ENCODE results near the gene B3GNT5. TPM values are rescaled to one million over a fixed set of nuclear protein-coding genes. Genes with fewer than 3 reads are reported as not detected.

B3GNT5 gene
- total and polyA plus RNA-seq, 11 donors: 0.87 to 12.3 (median 3.0) TPM

DNA sequence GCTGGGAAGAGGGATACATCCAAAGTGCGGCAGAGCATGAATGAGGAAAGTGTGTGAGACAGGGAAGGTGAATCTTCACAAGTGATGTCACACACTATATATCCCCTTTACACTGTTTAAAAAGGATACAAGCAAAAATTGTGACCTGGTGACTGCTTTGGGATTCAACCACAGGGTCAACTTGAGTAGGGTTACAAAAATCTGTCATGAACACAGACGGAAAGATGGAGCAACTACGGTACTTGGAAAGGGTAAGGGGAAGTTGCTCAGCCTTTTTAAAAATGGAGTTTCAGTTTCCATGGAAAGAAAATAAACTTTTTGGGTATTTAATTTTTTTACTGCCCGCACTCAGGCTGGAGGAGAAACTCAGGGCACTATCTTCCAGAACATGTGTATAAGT is 60.3 kb downstream of the B3GNT5 start:
- ATAC-seq (no peak), DNase-seq (no peak)
- intact Hi-C loops (cut with DNase I): loop anchor here in 1 of 10 donors (2.0 kb wide), 1 partner anchor 65 kb away; no protein-coding TSS in a partner anchor
- no peak for TF ChIP-seq POLR2A (IDR thresholded peaks at IDR 0.05)
- TF ChIP-seq, protein P1, sequence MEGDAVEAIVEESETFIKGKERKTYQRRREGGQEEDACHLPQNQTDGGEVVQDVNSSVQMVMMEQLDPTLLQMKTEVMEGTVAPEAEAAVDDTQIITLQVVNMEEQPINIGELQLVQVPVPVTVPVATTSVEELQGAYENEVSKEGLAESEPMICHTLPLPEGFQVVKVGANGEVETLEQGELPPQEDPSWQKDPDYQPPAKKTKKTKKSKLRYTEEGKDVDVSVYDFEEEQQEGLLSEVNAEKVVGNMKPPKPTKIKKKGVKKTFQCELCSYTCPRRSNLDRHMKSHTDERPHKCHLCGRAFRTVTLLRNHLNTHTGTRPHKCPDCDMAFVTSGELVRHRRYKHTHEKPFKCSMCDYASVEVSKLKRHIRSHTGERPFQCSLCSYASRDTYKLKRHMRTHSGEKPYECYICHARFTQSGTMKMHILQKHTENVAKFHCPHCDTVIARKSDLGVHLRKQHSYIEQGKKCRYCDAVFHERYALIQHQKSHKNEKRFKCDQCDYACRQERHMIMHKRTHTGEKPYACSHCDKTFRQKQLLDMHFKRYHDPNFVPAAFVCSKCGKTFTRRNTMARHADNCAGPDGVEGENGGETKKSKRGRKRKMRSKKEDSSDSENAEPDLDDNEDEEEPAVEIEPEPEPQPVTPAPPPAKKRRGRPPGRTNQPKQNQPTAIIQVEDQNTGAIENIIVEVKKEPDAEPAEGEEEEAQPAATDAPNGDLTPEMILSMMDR (IDR thresholded peaks at IDR 0.05): no peak
- H3K36me3 ChIP-seq: no peaks in the 10 kb centered on the region
- peaks cover 0 to 31% (median 0%) of the 10 kb centered on the region in 12 donors for H3K4me1 ChIP-seq
- peak overlapping the region in 1 of 12 donors; percentile 49 for H3K27ac ChIP-seq
- no peak overlapping the region for H3K4me3 ChIP-seq
- no peaks in the 10 kb centered on the region for H3K27me3 ChIP-seq
- H3K9me3 ChIP-seq: no peaks in the 10 kb centered on the region
- 87 to 95% (median 91%) methylated on average over 4 of the region's 4 CpGs for WGBS, 4 donors

DNA sequence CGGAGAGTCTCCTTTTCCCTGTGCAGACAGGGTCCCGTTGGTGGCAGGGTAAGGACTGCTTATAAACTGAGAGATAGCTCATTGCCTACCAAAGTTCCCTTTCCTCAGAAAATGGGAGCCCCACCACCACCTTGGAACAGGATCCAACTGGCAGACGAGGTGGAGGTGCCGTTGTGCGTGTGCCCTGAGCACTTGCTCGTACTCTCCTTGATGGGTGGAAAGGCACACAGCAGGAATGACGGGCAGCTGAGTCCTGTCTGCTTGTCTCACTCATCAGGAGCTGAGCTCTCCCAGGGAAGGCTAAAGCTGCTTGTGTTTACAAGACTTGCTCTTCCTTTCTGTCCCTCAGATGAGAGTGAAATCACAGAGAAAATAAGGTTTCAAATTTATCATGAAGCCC is 60.7 kb downstream of the B3GNT5 start:
- TF ChIP-seq POLR2A (IDR thresholded peaks at IDR 0.05): no peak
- TF ChIP-seq, protein P1 (IDR thresholded peaks at IDR 0.05): no peak
- Histone ChIP-seq H3K9me3 (no peaks in the 10 kb centered on the region), H3K4me3 (no peak overlapping the region), H3K27me3 (no peaks in the 10 kb centered on the region), H3K4me1 (peaks cover 0 to 29% (median 0%) of the 10 kb centered on the region in 12 donors), H3K27ac (peak overlapping the region in 1 of 12 donors; percentile 49), H3K36me3 (no peaks in the 10 kb centered on the region)
- WGBS, 4 donors: 63 to 80% (median 71%) methylated on average over 7 of the region's 7 CpGs
- DNase-seq (no peak), ATAC-seq (no peak)
- intact Hi-C loops (cut with DNase I): loop anchor here in 1 of 10 donors (2.0 kb wide), 1 partner anchor 65 kb away; no protein-coding TSS in a partner anchor

DNA sequence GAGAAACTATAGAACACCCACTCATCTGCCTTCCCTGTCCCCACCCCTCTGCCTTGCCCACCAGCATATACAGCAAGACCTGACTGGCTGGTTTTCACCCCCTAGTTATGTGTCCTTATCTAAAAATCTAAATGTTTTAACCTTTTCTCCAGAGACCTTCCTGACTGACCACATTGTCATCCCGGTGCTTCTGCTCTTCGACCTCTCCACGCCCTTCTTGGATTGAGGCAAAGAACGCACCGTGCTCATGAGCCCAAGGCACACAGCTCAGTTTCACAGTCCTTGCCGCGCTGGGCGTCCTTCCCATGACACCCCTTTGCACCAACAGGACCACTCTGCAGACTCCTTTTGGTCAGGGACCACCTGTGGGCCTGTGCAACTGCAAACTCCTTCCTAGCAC is 62.7 kb downstream of the B3GNT5 start:
- WGBS, 4 donors: 90 to 96% (median 92%) methylated on average over 8 of the region's 8 CpGs
- peaks cover 0 to 23% (median 0%) of the 10 kb centered on the region in 12 donors for H3K4me1 ChIP-seq
- H3K4me3 ChIP-seq: no peak overlapping the region
- DNase-seq (no peak), ATAC-seq (no peak)
- H3K9me3 ChIP-seq: no peaks in the 10 kb centered on the region
- TF ChIP-seq POLR2A (IDR thresholded peaks at IDR 0.05): no peak
- TF ChIP-seq, protein P1 (IDR thresholded peaks at IDR 0.05): no peak
- intact Hi-C loops (cut with DNase I): no loop called here
- no peak overlapping the region for H3K27ac ChIP-seq
- no peaks in the 10 kb centered on the region for H3K36me3 ChIP-seq
- no peaks in the 10 kb centered on the region for H3K27me3 ChIP-seq

DNA sequence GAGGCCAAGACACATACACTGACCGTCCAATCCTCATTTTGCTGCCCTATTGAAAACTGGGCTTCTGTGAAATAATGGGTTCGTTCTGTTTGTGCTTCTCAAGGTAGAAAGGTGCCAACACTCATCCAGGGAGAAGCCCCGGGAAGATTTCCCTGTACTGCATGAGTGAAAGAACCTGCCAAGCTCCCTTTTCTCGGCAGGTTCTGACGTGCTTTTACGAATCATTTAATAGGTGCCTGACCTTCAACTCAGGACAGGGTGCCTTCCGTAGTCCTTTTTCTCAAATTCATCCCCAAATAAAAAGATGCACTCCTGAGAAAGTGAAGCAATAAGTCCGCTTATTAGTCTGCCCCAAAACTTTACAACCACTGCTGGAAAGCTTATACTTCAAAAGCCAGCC is 64.2 kb downstream of the B3GNT5 start:
- H3K4me1 ChIP-seq: peaks cover 0 to 23% (median 0%) of the 10 kb centered on the region in 12 donors
- no peak overlapping the region for H3K27ac ChIP-seq
- no peaks in the 10 kb centered on the region for H3K9me3 ChIP-seq
- TF ChIP-seq, protein P1 (IDR thresholded peaks at IDR 0.05): no peak
- TF ChIP-seq POLR2A (IDR thresholded peaks at IDR 0.05): no peak
- no peak overlapping the region for H3K4me3 ChIP-seq
- DNase-seq (no peak), ATAC-seq (no peak)
- H3K27me3 ChIP-seq: no peaks in the 10 kb centered on the region
- WGBS, 4 donors: 91 to 95% (median 93%) methylated on average over 8 of the region's 8 CpGs
- intact Hi-C loops (cut with DNase I): no loop called here
- H3K36me3 ChIP-seq: no peaks in the 10 kb centered on the region
